Renal pelvis (tissue), 4 donors: ENCODE results near the gene NLRP3. TPM values are rescaled to one million over a fixed set of nuclear protein-coding genes. Genes with fewer than 3 reads are reported as not detected.
"Not testable (repeated sequence)": the region's sequence is repeated elsewhere in the genome, so short reads cannot be mapped to it uniquely, and the experiment has no call there.

ENCODE experiments used
- DNase-seq: peaks from one replicate; pipeline ENCODE4 v3.0.0-alpha.2; 2013
- polyA plus RNA-seq, 3 donors: library from polyadenylated mRNA; unstranded; fragments of 120-200 nt; gene quantifications; one replicate each; pipeline ENCODE4 v1.2.1, GENCODE V29; 2013; ENCODE audit not compliant: insufficient read length in 3 of 3

The NLRP3 gene
- polyA plus RNA-seq, 3 donors, result 0.83 to 0.94 (median 0.88) TPM

- no peak for DNase-seq
These were observed 53.2 kb downstream of the NLRP3 start for GRCh38 chr1:247469141-247469535.

- DNase-seq, result not testable (repeated sequence)
These were observed 55.0 kb downstream of the NLRP3 start for GRCh38 chr1:247470942-247471429.

GRCh38 chr1:247471445-247472016 is 55.6 kb downstream of the NLRP3 start:
- no peak for DNase-seq

- DNase-seq, result no peak
These were observed 56.1 kb downstream of the NLRP3 start for GRCh38 chr1:247472035-247472434.

GRCh38 chr1:247474367-247474766 is 58.4 kb downstream of the NLRP3 start:
- DNase-seq, result no peak

GRCh38 chr1:247475793-247476192 is 59.8 kb downstream of the NLRP3 start:
- no peak for DNase-seq

GRCh38 chr1:247476328-247477058 is 60.5 kb downstream of the NLRP3 start:
- DNase-seq, result not testable (repeated sequence)

GRCh38 chr1:247482747-247483146 is 66.8 kb downstream of the NLRP3 start:
- DNase-seq, result no peak

- peak; percentile 15 for DNase-seq
These were observed 71.1 kb downstream of the NLRP3 start for GRCh38 chr1:247487057-247487456.

- no peak for DNase-seq
These were observed 75.4 kb downstream of the NLRP3 start for GRCh38 chr1:247491328-247491727.

GRCh38 chr1:247493106-247493505 is 77.1 kb downstream of the NLRP3 start:
- DNase-seq, result no peak

GRCh38 chr1:247494767-247495166 is 78.8 kb downstream of the NLRP3 start:
- DNase-seq, result no peak

- DNase-seq, result no peak
These were observed 80.8 kb downstream of the NLRP3 start for GRCh38 chr1:247496581-247497285.

Other genes with a start within 250 kb of the NLRP3 start
- 10 to 100 TPM; 18.3 to 34.8 (median 33.8) TPM for gene ZNF124, start 244.2 kb upstream of the NLRP3 start, polyA plus RNA-seq
- gene VN1R5, start 160.1 kb upstream of the NLRP3 start, polyA plus RNA-seq, result under 1 TPM in 2 of 3 donors, not detected in 1; 0.14 to 0.43 TPM
- gene ZNF496, start 84.3 kb upstream of the NLRP3 start, polyA plus RNA-seq, result 10 to 100 TPM; 36.5 to 52.7 (median 39.6) TPM
- gene OR2B11, start 41.9 kb downstream of the NLRP3 start, polyA plus RNA-seq, result under 1 TPM in 2 of 3 donors, not detected in 1; 0.05 to 0.06 TPM
- gene OR2C3, start 120.3 kb downstream of the NLRP3 start, polyA plus RNA-seq, result under 1 TPM; 0.23 to 0.99 (median 0.90) TPM
- 1 to 10 TPM in 1 of 3 donors, under 1 TPM in 2; 0.38 to 1.3 (median 0.58) TPM for gene GCSAML, start 133.0 kb downstream of the NLRP3 start, polyA plus RNA-seq
- gene OR2G2, start 172.2 kb downstream of the NLRP3 start, polyA plus RNA-seq, result not detected
- gene OR2G3, start 189.4 kb downstream of the NLRP3 start, polyA plus RNA-seq, result not detected